Mesodermal cell (in vitro differentiated cells): ENCODE measurements around the gene CDK2.

Experiments used
- H3K27ac ChIP-seq: 2 replicates; pipeline ENCODE4 v1.7.0; 2013; ENCODE audit warnings: mild to moderate bottlenecking, low read depth, low read length, moderate library complexity; ENCODE audit not compliant: severe bottlenecking
- H3K36me3 ChIP-seq: 2 replicates; pipeline ENCODE4 v1.7.1; 2013; ENCODE audit warnings: mild to moderate bottlenecking, low read length, moderate library complexity; ENCODE audit not compliant: control insufficient read depth, insufficient read depth
- H3K4me1 ChIP-seq: one replicate; pipeline ENCODE4 v1.7.1; 2013; ENCODE audit warnings: mild to moderate bottlenecking, low read length; ENCODE audit not compliant: insufficient read depth, control insufficient read depth, poor library complexity, severe bottlenecking
- H3K4me3 ChIP-seq: 2 replicates; pipeline ENCODE4 v1.7.0; 2013; ENCODE audit warnings: low read length, control low read depth, mild to moderate bottlenecking; ENCODE audit not compliant: insufficient read depth, poor library complexity, severe bottlenecking; ENCODE audit errors: extremely low read depth
- H3K9me3 ChIP-seq: 2 replicates; pipeline ENCODE4 v1.7.1; 2013; ENCODE audit warnings: mild to moderate bottlenecking, low read length, moderate library complexity; ENCODE audit not compliant: control insufficient read depth
- WGBS, 2 experiments: methylation state at CpG; one replicate each; pipeline ENCODE4 v1.1.5; 2013; ENCODE audit warnings: missing lambda C conversion rate in 2 of 2; ENCODE audit not compliant: insufficient coverage in 2 of 2; 5-methylcytosine and 5-hydroxymethylcytosine counted together

Gene CDK2

GRCh38 chr12:55930771-55931316 lies 35.8 kb upstream of the CDK2 start, which contains the start of gene DGKA:
Gene DGKA, plus strand, starts transcription at chr12:55931162. Its CDS starts 5,342 bp downstream, at chr12:55936504.
- Histone ChIP-seq H3K4me1 (peaks cover 42% of the 10 kb centered on the region), H3K36me3 (peaks cover 5% of the 10 kb centered on the region), H3K4me3 (peak within 1 kb of the TSS; percentile 62), H3K27ac (peak within 1 kb of the TSS; percentile 45), H3K9me3 (no peaks in the 10 kb centered on the region)
- 60% methylated on average over 1 of the region's 3 CpGs; no CpG with 5 or more reads in 1 of the 2 experiments for WGBS, 2 experiments

DNA sequence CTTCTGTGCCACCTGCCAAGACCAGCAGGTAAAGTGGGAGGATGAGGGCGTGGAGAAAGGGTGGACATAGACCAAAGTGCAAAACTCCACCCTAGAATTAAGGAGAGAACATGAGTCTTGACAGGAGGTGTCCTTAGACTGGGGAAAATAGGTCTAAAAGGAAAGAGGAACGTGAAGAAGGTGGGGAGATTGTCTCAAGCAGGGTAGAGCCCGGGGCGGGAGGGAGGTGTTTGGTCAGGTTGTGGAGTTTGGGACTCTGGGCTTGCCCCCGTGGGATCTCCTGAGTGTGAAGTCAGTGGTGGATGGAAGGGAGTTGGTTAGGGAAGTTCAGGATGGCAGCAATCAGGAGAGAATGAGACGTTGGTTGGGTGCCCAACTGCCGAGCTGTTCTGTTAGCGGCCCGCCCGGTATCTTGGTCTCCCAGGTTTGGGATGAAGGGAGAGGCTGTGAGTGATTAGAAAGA lies 35.3 kb upstream of the CDK2 start:
- peaks cover 42% of the 10 kb centered on the region for H3K4me1 ChIP-seq
- 28 to 34% methylated on average over 9 of the region's 10 CpGs for WGBS, 2 experiments
- no peaks in the 10 kb centered on the region for H3K9me3 ChIP-seq
- H3K36me3 ChIP-seq = peaks cover under 1% of the 10 kb centered on the region
- peak overlapping the region; percentile 45 for H3K27ac ChIP-seq
- peak overlapping the region; percentile 62 for H3K4me3 ChIP-seq

DNA sequence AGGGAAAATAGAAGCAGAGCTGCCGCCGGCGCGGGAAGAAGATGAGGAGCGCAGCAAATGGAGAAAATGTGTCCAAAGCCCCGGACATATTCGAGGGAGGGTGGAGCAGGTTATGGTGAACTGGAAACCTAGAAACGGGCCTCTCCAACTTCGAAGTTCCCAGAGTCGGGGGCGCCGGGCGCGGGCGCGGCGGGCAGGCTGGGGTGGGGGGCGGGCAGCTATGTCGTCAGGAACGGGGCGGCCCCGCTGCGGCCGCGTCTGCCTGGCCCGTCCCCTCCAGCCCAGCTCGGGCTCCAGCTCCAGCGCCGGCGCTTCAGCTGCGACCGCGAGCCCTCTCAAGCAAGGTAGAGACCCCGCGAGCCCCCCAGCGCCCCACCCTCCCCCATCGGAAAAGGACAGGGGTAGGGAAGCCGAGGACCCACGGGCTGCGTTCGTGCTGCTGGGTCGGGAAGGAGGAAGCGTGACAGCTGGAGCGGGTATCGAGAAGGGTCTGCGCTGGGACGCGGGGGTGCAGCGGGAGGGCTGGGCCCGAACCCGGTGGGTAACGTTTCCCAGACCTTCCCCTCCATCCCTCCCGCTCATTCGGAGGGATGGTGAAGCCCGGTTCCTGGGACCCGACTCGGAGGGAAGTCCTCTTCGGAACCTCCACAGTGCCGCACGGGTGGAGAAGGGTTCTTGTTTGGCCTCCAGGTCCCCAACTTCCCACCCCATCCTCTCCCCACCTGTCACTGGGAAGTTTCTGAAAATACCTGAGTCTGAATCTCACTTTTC lies 34.7 kb upstream of the CDK2 start:
- WGBS, 2 experiments = 1 to 4% methylated on average over 26 to 40 of the region's 60 CpGs

DNA sequence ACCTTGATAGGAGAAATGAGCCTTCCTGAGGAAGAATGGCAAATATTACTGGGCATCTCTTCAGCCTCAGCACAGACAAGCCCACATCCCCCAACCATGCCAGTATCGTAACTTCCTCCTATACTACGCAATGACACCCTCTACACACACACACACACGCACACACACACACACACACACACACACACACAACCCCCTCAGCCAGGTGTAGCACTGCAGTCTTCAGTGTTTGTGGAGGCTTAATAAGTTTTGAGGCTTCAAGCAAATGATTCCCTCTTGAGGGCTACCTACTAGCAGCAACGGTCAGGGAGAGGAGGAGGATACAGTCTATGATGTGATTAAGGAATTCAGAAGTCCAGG lies 34.1 kb upstream of the CDK2 start:
- Histone ChIP-seq H3K4me3 (peak overlapping the region; percentile 62), H3K36me3 (peaks cover 5% of the 10 kb centered on the region), H3K4me1 (peaks cover 42% of the 10 kb centered on the region), H3K27ac (peak overlapping the region; percentile 65), H3K9me3 (no peaks in the 10 kb centered on the region)
- WGBS, 2 experiments = 45 to 83% methylated on average over 2 of the region's 4 CpGs

More for the DNA sequence above, 34.7 kb upstream of the CDK2 start:
- Histone ChIP-seq H3K4me1 (peaks cover 42% of the 10 kb centered on the region), H3K4me3 (peak overlapping the region; percentile 62), H3K27ac (peak overlapping the region; percentile 45), H3K36me3 (peaks cover under 1% of the 10 kb centered on the region), H3K9me3 (no peaks in the 10 kb centered on the region)

DNA sequence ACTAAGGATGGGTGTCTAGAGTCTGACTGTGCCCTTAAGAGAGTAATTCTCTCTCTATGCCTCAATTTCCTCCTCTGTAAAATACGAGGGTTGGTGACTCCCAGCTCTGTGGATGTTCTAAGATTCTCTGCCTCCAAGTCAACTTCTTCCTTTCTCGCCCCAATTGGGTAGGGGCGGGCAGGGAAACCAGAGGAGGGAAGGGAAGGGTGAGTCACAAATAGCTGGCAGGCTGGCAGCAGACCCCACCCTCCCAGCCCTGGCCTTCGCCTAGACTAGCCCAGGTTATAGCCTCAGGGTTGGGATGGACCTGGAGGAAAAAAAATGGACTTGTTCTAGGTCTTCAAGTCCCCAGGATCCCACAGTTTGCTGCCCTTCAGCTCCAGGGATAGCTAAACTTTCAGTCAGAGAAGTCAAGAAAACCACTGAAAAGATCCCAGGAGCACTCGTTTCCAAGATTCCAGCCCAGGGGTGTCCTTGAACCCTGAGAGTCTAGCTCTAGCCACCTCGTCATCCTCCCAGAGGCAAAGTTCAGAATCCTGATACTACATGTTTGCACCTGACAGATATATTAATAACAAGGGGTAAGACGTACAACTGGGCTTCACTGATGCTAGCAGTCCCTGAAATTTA lies 33.3 kb upstream of the CDK2 start:
- H3K36me3 ChIP-seq = peaks cover 10% of the 10 kb centered on the region
- H3K4me3 ChIP-seq = peak overlapping the region; percentile 62
- 83 to 91% methylated on average over 3 of the region's 7 CpGs for WGBS, 2 experiments
- peak overlapping the region; percentile 65 for H3K27ac ChIP-seq
- H3K9me3 ChIP-seq = no peaks in the 10 kb centered on the region
- peaks cover 42% of the 10 kb centered on the region for H3K4me1 ChIP-seq

- Histone ChIP-seq H3K9me3 (no peaks in the 10 kb centered on the region), H3K36me3 (peaks cover 18% of the 10 kb centered on the region), H3K4me3 (no peak overlapping the region), H3K4me1 (peaks cover 39% of the 10 kb centered on the region), H3K27ac (no peak overlapping the region)
- WGBS, 2 experiments = no CpG with 5 or more reads among the region's 1 CpG
These were observed 32.6 kb upstream of the CDK2 start for GRCh38 chr12:55933799-55934742.

DNA sequence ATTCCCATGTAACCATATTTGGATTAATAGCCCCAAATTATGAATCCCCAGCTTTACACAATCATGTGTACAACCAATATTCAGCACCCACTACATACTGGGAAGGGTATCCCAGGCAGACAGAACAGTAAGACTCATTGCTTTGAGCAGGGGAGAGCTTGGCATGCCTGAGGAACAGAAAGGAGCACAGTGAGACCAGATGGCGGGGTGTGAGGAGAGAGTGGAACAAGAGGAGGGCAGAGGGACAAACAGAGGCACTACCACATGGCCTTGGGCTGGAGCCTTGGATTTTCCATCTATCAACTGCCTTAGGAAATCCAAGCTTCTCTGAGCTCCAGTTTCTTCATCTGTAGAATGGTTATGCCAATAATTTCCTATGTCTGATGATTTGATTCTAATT lies 31.9 kb upstream of the CDK2 start:
- no peak overlapping the region for H3K27ac ChIP-seq
- H3K9me3 ChIP-seq = no peaks in the 10 kb centered on the region
- 71 to 100% methylated on average over 1 of the region's 1 CpG for WGBS, 2 experiments
- H3K4me1 ChIP-seq = peaks cover 32% of the 10 kb centered on the region
- no peak overlapping the region for H3K4me3 ChIP-seq
- H3K36me3 ChIP-seq = peaks cover 24% of the 10 kb centered on the region

GRCh38 chr12:55935738-55936151 lies 30.9 kb upstream of the CDK2 start:
- no peak overlapping the region for H3K27ac ChIP-seq
- H3K4me1 ChIP-seq = peaks cover 28% of the 10 kb centered on the region
- no peak overlapping the region for H3K4me3 ChIP-seq
- H3K36me3 ChIP-seq = peaks cover 29% of the 10 kb centered on the region
- WGBS, 2 experiments = 94 to 95% methylated on average over 17 to 23 of the region's 26 CpGs
- no peaks in the 10 kb centered on the region for H3K9me3 ChIP-seq

GRCh38 chr12:55937981-55938380 lies 28.6 kb upstream of the CDK2 start:
- Histone ChIP-seq H3K27ac (no peak overlapping the region), H3K36me3 (peaks cover 45% of the 10 kb centered on the region), H3K4me1 (peaks cover 15% of the 10 kb centered on the region), H3K9me3 (no peaks in the 10 kb centered on the region), H3K4me3 (no peak overlapping the region)
- 100% methylated on average over 1 of the region's 2 CpGs; no CpG with 5 or more reads in 1 of the 2 experiments for WGBS, 2 experiments
